IMR-90 (cell line): ENCODE measurements around the gene TNFRSF9. TPM values are rescaled to one million over a fixed set of nuclear protein-coding genes. Genes with fewer than 3 reads are reported as not detected.

ENCODE experiments used
- ATAC-seq: fragments of 200-7000 bp; cut with Tn5 transposase; 2 replicates; pipeline ENCODE4 v1.9.1; 2020; ENCODE audit warnings: low read depth, mild to moderate bottlenecking, moderate library complexity
- BruUV-seq: library from RNA; stranded (reverse); fragments of 400-500 nt; replicated peaks from 2 replicates; lab custom pipeline; 2021; lab: Mats Ljungman, UMichigan
- CTCF ChIA-PET: fragments of 300-600 bp; formaldehyde crosslinking; extraction: SDS; loops from one replicate; lab custom pipeline; 2021; ENCODE audit warnings: antibody characterized with exemption; lab: Yijun Ruan, JAX
- POLR2A ChIA-PET: fragments of 300-600 bp; sonication (Branson Sonifier 250); formaldehyde crosslinking; loops from one replicate; lab custom pipeline; 2022; ENCODE audit warnings: antibody characterized with exemption; ENCODE audit not compliant: unreplicated experiment; lab: Charles Lee
- DNase-seq: peaks from one replicate; pipeline ENCODE4 v3.0.0; 2013
- H2AFZ ChIP-seq: replicated peaks from 2 replicates; pipeline ENCODE3; 2013; ENCODE audit warnings: low read length, mild to moderate bottlenecking; ENCODE audit not compliant: poor library complexity
- H2AK5ac ChIP-seq: 2 replicates; pipeline ENCODE4 v1.6.1; 2013; ENCODE audit warnings: low read depth, low read length, inconsistent platforms
- H2AK9ac ChIP-seq: replicated peaks from 2 replicates; pipeline ENCODE3; 2013; ENCODE audit warnings: mild to moderate bottlenecking, low read depth, low read length, moderate library complexity; ENCODE audit not compliant: poor library complexity
- H2BK120ac ChIP-seq: 2 replicates; pipeline ENCODE4 v1.6.1; 2013; ENCODE audit warnings: low read depth, low read length, inconsistent platforms
- H2BK15ac ChIP-seq: 3 replicates; pipeline ENCODE4 v1.6.1; 2013; ENCODE audit warnings: low read depth, low read length, inconsistent platforms
- H2BK20ac ChIP-seq: 2 replicates; pipeline ENCODE4 v1.6.1; 2013; ENCODE audit warnings: low read depth, mild to moderate bottlenecking, inconsistent platforms, low read length, moderate library complexity
- H2BK5ac ChIP-seq: 2 replicates; pipeline ENCODE4 v1.6.1; 2013; ENCODE audit warnings: mild to moderate bottlenecking, low read depth, low read length, inconsistent platforms; ENCODE audit not compliant: poor library complexity, severe bottlenecking
- H3K14ac ChIP-seq: replicated peaks from 2 replicates; pipeline ENCODE4 v1.6.1; 2013; ENCODE audit warnings: low read depth, low read length, inconsistent platforms
- H3K18ac ChIP-seq: 2 replicates; pipeline ENCODE4 v1.6.1; 2013; ENCODE audit warnings: low read depth, low read length, control low read depth
- H3K23ac ChIP-seq: 2 replicates; pipeline ENCODE4 v1.6.1; 2013; ENCODE audit warnings: low read depth, low read length, inconsistent platforms
- H3K27ac ChIP-seq: 2 replicates; pipeline ENCODE4 v1.5.1; 2013; ENCODE audit warnings: mild to moderate bottlenecking, control low read depth, low read length; ENCODE audit not compliant: insufficient read depth
- H3K27me3 ChIP-seq: 2 replicates; pipeline ENCODE4 v1.6.1; 2013; ENCODE audit warnings: low read length; ENCODE audit not compliant: control insufficient read depth, insufficient read depth
- H3K36me3 ChIP-seq: 2 replicates; pipeline ENCODE4 v1.6.1; 2013; ENCODE audit warnings: low read length, mixed read lengths; ENCODE audit not compliant: control insufficient read depth, insufficient read depth
- H3K4ac ChIP-seq: 2 replicates; pipeline ENCODE4 v1.6.1; 2013; ENCODE audit warnings: low read depth, low read length, inconsistent platforms
- H3K4me1 ChIP-seq: 2 replicates; pipeline ENCODE4 v1.6.1; 2013; ENCODE audit warnings: low read length, mixed read lengths; ENCODE audit not compliant: control insufficient read depth, insufficient read depth
- H3K4me2 ChIP-seq: 2 replicates; pipeline ENCODE4 v1.6.1; 2013; ENCODE audit warnings: low read depth, mild to moderate bottlenecking, control low read depth, low read length, moderate library complexity
- H3K4me3 ChIP-seq: 2 replicates; pipeline ENCODE4 v1.5.1; 2013; ENCODE audit warnings: low read depth, mild to moderate bottlenecking, control low read depth, low read length, moderate library complexity; ENCODE audit not compliant: insufficient read depth
- H3K56ac ChIP-seq: 2 replicates; pipeline ENCODE4 v1.6.1; 2013; ENCODE audit warnings: low read length, inconsistent platforms; ENCODE audit not compliant: insufficient read depth; ENCODE audit errors: extremely low read depth
- H3K79me1 ChIP-seq, 2 experiments: 2 replicates each; pipeline ENCODE4 v1.6.1; 2013; ENCODE audit warnings: low read length in 2 of 2, inconsistent platforms in 1 of 2, low read depth in 1 of 2
- H3K9ac ChIP-seq: 2 replicates; pipeline ENCODE4 v1.6.1; 2013; ENCODE audit warnings: low read depth, low read length, control low read depth
- H3K9me1 ChIP-seq: 2 replicates; pipeline ENCODE4 v1.6.1; 2013; ENCODE audit warnings: low read length, inconsistent platforms; ENCODE audit not compliant: insufficient read depth
- H3K9me3 ChIP-seq: 2 replicates; pipeline ENCODE4 v1.6.1; 2013; ENCODE audit warnings: low read length; ENCODE audit not compliant: control insufficient read depth, insufficient read depth
- H4K20me1 ChIP-seq: 2 replicates; pipeline ENCODE4 v1.6.1; 2013; ENCODE audit warnings: low read length, inconsistent platforms; ENCODE audit not compliant: insufficient read depth
- H4K5ac ChIP-seq: 2 replicates; pipeline ENCODE4 v1.6.1; 2013; ENCODE audit warnings: mild to moderate bottlenecking, low read depth, low read length, control low read depth
- H4K8ac ChIP-seq, 2 experiments: 2 replicates each; pipeline ENCODE4 v1.6.1; 2013; ENCODE audit warnings: low read depth in 2 of 2, low read length in 2 of 2, control low read depth in 1 of 2, inconsistent platforms in 1 of 2
- H4K91ac ChIP-seq: 2 replicates; pipeline ENCODE4 v1.6.1; 2013; ENCODE audit warnings: low read depth, low read length, inconsistent platforms; ENCODE audit not compliant: insufficient read depth
- BHLHE40 ChIP-seq: fragments of 150-350 bp; IDR thresholded peaks from 2 replicates; pipeline ENCODE4 v1.6.1; 2016; ENCODE audit warnings: mild to moderate bottlenecking, low read depth, low read length
- MAFK ChIP-seq: IDR thresholded peaks from 2 replicates; pipeline ENCODE4 v1.6.1; 2012; ENCODE audit warnings: low read depth, low read length, improper control_type of control experiment
- MAZ ChIP-seq: IDR thresholded peaks from 2 replicates; pipeline ENCODE4 v1.6.1; 2012; ENCODE audit warnings: low read depth, mild to moderate bottlenecking, low read length, improper control_type of control experiment, moderate library complexity, borderline replicate concordance
- MXI1 ChIP-seq: IDR thresholded peaks from 2 replicates; pipeline ENCODE4 v1.6.1; 2012; ENCODE audit warnings: low read depth, mild to moderate bottlenecking, low read length, moderate library complexity, borderline replicate concordance
- WGBS, 2 experiments: methylation state at CpG; one replicate each; pipeline versions ENCODE4 v1.1.5 to v1.1.7; 2013; ENCODE audit warnings: missing lambda C conversion rate in 2 of 2; ENCODE audit not compliant: insufficient read length in 1 of 2; ENCODE audit errors: extremely low coverage in 2 of 2; 5-methylcytosine and 5-hydroxymethylcytosine counted together
- dilution Hi-C: fragments of 300-500 bp; cut with HindIII; formaldehyde crosslinking; loops from one replicate; pipeline ENCODE4 v1.14.3; 2018; ENCODE audit warnings: low sequenced_read_pairs; ENCODE audit not compliant: unreplicated experiment
- in situ Hi-C: fragments of 300-500 bp; cut with MboI; formaldehyde crosslinking; loops from 3 replicates; pipeline ENCODE4 v1.14.3; 2019; ENCODE audit warnings: low sequenced_read_pairs, inconsistent platforms, mixed read lengths
- intact Hi-C: fragments of 100-400 bp; cut with micrococcal nuclease; formaldehyde crosslinking; loops from 2 replicates; pipeline ENCODE4 v1.10.0; 2022
- polyA plus RNA-seq, 3 experiments: library from polyadenylated mRNA; depleted of rRNA; stranded (reverse); fragments of >200 nt; gene quantifications; 2 replicates each; pipeline ENCODE4 v1.2.3, GENCODE V29; 2012; ENCODE audit warnings: low replicate concordance in 1 of 3
- total RNA-seq: library from RNA; depleted of rRNA; stranded (reverse); fragments of >200 nt; gene quantifications from 2 replicates; pipeline ENCODE4 v1.2.3, GENCODE V29; 2012

Gene TNFRSF9
- total and polyA plus RNA-seq, 2 of the 4 experiments (the other 2 are of a cell fraction), result 0.43 to 0.72 TPM

- no peak overlapping the region for H2BK5ac ChIP-seq
- dilution Hi-C loops (no loop called here), in situ Hi-C loops (no loop called here), intact Hi-C loops (no loop called here)
- H3K4me1 ChIP-seq, result no peaks in the 10 kb centered on the region
- H3K79me1 ChIP-seq, result no peaks in the 10 kb centered on the region
- H2AK5ac ChIP-seq, result no peak overlapping the region
- no peak overlapping the region for H2AK9ac ChIP-seq
- no peak overlapping the region for H3K23ac ChIP-seq
- H3K56ac ChIP-seq, result no peak overlapping the region
- H3K4me2 ChIP-seq, result no peak overlapping the region
- no peak overlapping the region for H4K91ac ChIP-seq
- ATAC-seq (no peak), DNase-seq (no peak)
- no peak overlapping the region for H2BK15ac ChIP-seq
- H3K9me1 ChIP-seq, result no peaks in the 10 kb centered on the region
- no peak overlapping the region for H3K27ac ChIP-seq
- no peaks in the 10 kb centered on the region for H3K9me3 ChIP-seq
- H2AFZ ChIP-seq, result no peak overlapping the region
- H3K9ac ChIP-seq, result no peak overlapping the region
- BruUV-seq, result no TSS peak
- no peak overlapping the region for H2BK20ac ChIP-seq
- CTCF ChIA-PET, result no interaction called here
- no peak for TF ChIP-seq BHLHE40
- no peak for TF ChIP-seq MAZ
- no peak for TF ChIP-seq MXI1
- TF ChIP-seq MAFK, result no peak
- WGBS, 2 experiments, result 80% methylated on average over 2 of the region's 3 CpGs; no CpG with 5 or more reads in 1 of the 2 experiments
- no peak overlapping the region for H3K14ac ChIP-seq
- no peak overlapping the region for H2BK120ac ChIP-seq
- no peaks in the 10 kb centered on the region; the same call in 1 of the 2 replicates for H3K27me3 ChIP-seq
- no peak overlapping the region for H3K18ac ChIP-seq
- POLR2A ChIA-PET, result no interaction called here
- no peaks in the 10 kb centered on the region for H4K20me1 ChIP-seq
- H4K5ac ChIP-seq, result no peak overlapping the region
- no peak overlapping the region for H3K4me3 ChIP-seq
- H3K4ac ChIP-seq, result no peak overlapping the region
- H4K8ac ChIP-seq, result no peak overlapping the region
- H3K36me3 ChIP-seq, result no peaks in the 10 kb centered on the region
These were observed 28.5 kb downstream of the TNFRSF9 start for GRCh38 chr1:7912145-7912544.
